Thoracic aorta (tissue), 2 donors: ENCODE data around the gene NFIA. TPM values are rescaled to one million over a fixed set of nuclear protein-coding genes. Genes with fewer than 3 reads are reported as not detected.
"Not testable (repeated sequence)": the region's sequence is repeated elsewhere in the genome, so short reads cannot be mapped to it uniquely, and the experiment has no call there.

ENCODE experiments used
- ATAC-seq: fragments of 150-250 bp; one replicate; pipeline ENCODE4 v1.8.0; 2017; ENCODE audit warnings: low read depth; ENCODE audit not compliant: insufficient number of reproducible peaks, low FRiP score
- DNase-seq: peaks from one replicate; pipeline ENCODE4 v3.0.0-alpha.2; 2020; ENCODE audit warnings: low spot score
- H3K27ac ChIP-seq, 2 donors: fragments of 200-600 bp; sonication (generic); 1 replicate in 1 of 2; 2 replicates in 1 of 2; pipeline ENCODE4 v1.5.1; 2016; ENCODE audit warnings: mild to moderate bottlenecking in 2 of 2, moderate library complexity in 2 of 2
- H3K27me3 ChIP-seq: fragments of 200-600 bp; sonication (generic); replicated peaks from 2 replicates; pipeline ENCODE4 v1.6.0; 2016; ENCODE audit warnings: mild to moderate bottlenecking; ENCODE audit not compliant: insufficient read depth
- H3K36me3 ChIP-seq: fragments of 200-600 bp; sonication (generic); one replicate; pipeline ENCODE4 v1.5.1; 2016
- H3K4me1 ChIP-seq, 2 donors: fragments of 200-600 bp; sonication (generic); 1 replicate in 1 of 2; 2 replicates in 1 of 2; pipeline versions ENCODE4 v1.5.1 to v1.6.0; 2016; ENCODE audit warnings: low read depth in 2 of 2, mild to moderate bottlenecking in 1 of 2; ENCODE audit not compliant: control insufficient read depth in 1 of 2
- H3K4me3 ChIP-seq: fragments of 200-600 bp; sonication (generic); 2 replicates; pipeline ENCODE4 v1.5.1; 2016; ENCODE audit warnings: mild to moderate bottlenecking
- H3K9me3 ChIP-seq: fragments of 200-600 bp; sonication (generic); 2 replicates; pipeline ENCODE4 v1.5.1; 2016
- total RNA-seq, 2 donors: library from RNA; depleted of rRNA; stranded (reverse); fragments of >200 nt; gene quantifications; one replicate each; pipeline versions ENCODE4 v1.1.0 to v1.2.3, GENCODE V29; 2016
- TF ChIP-seq, protein P1 (sequence below): fragments of 200-600 bp; sonication (generic); IDR thresholded peaks from one replicate; pipeline ENCODE4 v1.5.1; 2019; ENCODE audit warnings: antibody characterized with exemption

The NFIA gene
- total RNA-seq, 2 donors from 2014 or later: 99.8 to 118 TPM

DNA sequence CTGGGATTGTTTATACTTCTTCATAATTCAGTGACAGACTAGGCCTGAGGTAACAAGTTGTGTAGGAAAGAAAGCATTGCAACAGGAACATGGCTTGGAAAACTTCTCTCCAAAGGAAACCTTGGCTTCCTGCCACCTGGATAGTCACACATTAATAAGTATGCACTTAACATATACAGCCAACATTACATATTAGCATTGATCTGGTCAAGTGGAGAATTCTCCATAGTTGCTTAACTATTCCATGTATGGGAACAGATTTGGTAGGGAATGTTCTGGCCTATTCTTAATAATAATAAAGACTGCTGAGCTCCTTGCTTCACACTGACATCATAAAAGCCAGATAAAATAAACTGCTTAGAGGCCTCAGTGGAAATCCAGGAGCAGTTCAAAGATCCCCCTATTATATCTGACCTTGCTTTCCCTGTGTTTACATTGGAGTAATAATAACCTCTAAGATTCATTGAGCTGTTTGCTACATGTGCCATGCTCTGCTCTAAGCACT is 27.2 kb upstream of the NFIA start:
- Histone ChIP-seq H3K36me3 (no peaks in the 10 kb centered on the region), H3K27ac (peak overlapping the region; percentile 98 to 99), H3K27me3 (no peaks in the 10 kb centered on the region), H3K4me3 (peak overlapping the region; percentile 89), H3K9me3 (no peaks in the 10 kb centered on the region), H3K4me1 (peaks cover 21 to 42% of the 10 kb centered on the region in 2 donors)
- DNase-seq (no peak), ATAC-seq (no peak)
- TF ChIP-seq, protein P1, sequence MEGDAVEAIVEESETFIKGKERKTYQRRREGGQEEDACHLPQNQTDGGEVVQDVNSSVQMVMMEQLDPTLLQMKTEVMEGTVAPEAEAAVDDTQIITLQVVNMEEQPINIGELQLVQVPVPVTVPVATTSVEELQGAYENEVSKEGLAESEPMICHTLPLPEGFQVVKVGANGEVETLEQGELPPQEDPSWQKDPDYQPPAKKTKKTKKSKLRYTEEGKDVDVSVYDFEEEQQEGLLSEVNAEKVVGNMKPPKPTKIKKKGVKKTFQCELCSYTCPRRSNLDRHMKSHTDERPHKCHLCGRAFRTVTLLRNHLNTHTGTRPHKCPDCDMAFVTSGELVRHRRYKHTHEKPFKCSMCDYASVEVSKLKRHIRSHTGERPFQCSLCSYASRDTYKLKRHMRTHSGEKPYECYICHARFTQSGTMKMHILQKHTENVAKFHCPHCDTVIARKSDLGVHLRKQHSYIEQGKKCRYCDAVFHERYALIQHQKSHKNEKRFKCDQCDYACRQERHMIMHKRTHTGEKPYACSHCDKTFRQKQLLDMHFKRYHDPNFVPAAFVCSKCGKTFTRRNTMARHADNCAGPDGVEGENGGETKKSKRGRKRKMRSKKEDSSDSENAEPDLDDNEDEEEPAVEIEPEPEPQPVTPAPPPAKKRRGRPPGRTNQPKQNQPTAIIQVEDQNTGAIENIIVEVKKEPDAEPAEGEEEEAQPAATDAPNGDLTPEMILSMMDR: no peak

DNA sequence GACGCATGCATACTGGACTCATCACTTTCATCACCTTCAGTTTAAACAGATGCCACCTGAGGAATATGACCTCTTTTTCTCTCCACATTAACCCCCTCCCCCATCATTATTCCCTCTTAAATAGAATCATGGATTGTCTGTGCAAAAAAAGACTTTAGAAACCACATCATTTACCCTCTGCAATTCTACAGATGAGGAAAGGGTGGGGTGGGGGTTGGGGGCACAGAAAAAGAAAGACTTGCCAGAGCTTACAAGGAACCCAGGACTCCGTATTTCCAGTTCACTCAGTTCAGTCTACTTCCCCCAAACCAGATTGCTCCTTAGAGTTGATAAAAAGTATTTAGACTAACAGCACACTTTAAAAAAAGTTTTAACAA is 26.2 kb upstream of the NFIA start:
- no peaks in the 10 kb centered on the region for H3K27me3 ChIP-seq
- H3K27ac ChIP-seq: peak overlapping the region; percentile 98 to 99
- DNase-seq (no peak), ATAC-seq (no peak)
- peak overlapping the region; percentile 84 for H3K4me3 ChIP-seq
- no peaks in the 10 kb centered on the region for H3K9me3 ChIP-seq
- TF ChIP-seq, protein P1: no peak
- no peaks in the 10 kb centered on the region for H3K36me3 ChIP-seq
- peaks cover 21 to 42% of the 10 kb centered on the region in 2 donors for H3K4me1 ChIP-seq

DNA sequence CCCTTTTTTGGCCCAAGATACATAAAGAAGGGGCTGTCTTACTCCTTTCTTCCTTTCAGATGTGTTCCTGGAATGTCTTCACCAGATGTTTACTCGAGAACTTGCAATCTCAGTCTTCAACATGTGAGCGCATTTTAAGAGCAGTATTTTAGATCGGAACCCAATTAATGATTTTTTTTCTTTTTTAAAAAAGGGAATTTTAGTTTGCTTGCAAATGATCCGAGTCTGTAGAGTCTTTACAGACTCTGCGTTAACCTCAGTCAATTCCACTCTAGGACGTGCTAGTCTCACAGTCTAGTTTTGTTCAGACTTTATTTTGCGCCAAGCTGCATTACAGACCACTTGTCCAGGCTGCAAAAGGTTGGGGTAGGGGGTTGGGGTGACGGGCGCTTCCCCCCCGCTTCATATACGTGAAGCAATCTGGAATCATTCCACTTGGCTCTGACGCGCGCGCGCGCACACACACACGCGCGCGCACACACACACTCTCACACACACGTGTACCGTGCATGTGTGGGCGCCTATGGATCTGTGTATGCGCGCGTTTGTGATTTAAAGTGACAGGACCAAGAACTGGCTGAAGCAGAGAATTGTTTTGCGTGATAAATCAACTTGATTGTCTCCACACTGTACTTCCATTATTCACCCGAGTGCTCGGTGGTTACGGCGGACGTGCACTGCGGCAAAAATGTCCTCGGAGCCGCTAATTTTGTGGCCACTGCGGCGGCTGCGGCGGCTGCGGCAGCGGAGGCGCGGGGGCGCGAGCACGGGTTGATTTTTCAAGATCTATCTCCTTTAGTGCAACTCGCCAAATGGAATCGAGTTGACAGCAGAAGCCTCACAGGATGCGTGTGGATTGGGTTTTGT is 25.6 kb upstream of the NFIA start:
- DNase-seq (no peak), ATAC-seq (peak; percentile 14)
- H3K27ac ChIP-seq: peak overlapping the region; percentile 98 to 99
- no peaks in the 10 kb centered on the region for H3K36me3 ChIP-seq
- peaks cover 21 to 42% of the 10 kb centered on the region in 2 donors for H3K4me1 ChIP-seq
- no peaks in the 10 kb centered on the region for H3K9me3 ChIP-seq
- TF ChIP-seq, protein P1: no peak
- H3K4me3 ChIP-seq: peak overlapping the region; percentile 84
- no peaks in the 10 kb centered on the region for H3K27me3 ChIP-seq

DNA sequence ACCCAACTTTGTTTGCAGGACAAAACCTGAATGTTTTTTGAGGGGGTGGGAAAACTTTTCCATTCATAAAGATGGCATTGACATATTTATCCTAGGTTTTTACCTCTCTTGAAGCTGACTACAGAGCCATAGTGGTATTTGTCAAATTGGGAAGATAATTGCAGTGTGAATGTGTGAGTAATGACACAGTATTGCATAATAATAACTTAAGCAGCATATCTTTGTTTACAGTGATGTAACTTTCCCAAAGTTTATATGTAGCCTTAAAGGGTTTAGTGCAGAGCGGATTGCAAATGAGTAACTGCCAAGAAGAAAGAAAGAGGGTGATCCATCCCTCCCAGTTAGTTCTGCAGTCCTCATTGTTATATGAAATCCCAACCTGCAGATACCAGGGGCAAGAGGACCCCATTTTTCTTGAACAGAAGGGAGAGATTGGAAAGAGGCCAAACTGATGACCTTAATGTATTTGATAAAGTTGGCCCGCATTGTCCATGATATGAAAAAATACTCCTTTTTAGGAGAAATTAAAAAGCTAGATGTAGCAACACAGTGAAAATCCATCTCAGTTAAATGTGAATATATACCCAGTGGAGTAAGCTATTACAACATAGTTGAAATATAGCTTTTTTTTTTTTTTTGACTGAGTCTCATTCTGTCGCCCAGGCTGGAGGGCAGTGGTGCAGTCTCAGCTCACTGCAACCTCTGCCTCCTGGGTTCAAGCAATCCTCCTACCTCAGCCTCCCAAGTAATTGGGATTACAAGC is 23.7 kb upstream of the NFIA start:
- DNase-seq (no peak), ATAC-seq (no peak)
- Histone ChIP-seq H3K36me3 (no peaks in the 10 kb centered on the region), H3K4me1 (peaks cover 14 to 26% of the 10 kb centered on the region in 2 donors), H3K9me3 (no peaks in the 10 kb centered on the region), H3K27me3 (no peaks in the 10 kb centered on the region), H3K27ac (no peak overlapping the region), H3K4me3 (no peak overlapping the region)
- TF ChIP-seq, protein P1: no peak

DNA sequence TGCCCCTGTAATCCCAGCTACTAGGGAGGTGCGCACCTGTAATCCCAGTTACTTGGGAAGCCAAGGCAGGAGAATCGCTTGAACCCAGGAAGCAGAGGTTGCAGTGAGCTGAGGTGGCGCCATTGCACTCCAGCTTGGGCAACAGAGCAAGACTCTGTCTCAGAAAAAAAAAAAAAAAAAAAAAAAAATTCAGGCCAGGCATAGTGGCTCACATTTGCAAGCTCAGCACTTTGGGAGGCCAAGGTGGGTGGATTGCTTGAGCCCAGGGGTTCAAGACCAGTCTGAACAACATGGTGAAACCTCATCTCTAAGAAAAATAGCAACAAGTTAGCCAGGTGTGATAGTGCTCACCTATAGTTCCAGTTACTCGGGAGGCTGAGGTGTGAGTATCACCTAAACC is 20.8 kb upstream of the NFIA start:
- DNase-seq, H3K36me3 ChIP-seq, H3K4me3 ChIP-seq, H3K4me1 ChIP-seq, H3K27me3 ChIP-seq, H3K27ac ChIP-seq, H3K9me3 ChIP-seq, ATAC-seq: not testable (repeated sequence)
